Measurements from ENCODE around the gene SYNE2.

DNA sequence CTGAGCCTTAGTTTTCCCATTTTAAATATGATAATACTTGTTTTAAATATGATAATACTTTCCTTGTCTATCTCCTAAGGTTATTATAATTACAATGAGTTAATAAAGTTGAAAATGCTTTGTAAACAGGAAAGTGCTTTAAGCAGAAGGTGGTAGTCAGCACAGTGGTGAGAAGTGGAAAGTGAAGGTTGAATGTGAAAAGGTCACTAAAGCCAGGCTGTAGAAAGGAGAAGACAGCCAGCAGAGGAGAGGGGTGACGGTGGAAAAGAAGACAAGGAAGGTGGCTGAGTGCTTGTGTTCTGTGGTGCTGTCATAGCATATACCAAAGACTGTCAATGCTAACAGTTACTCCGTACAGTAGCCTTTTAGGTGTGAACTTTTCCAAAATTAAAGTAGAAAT lies 323.5 kb downstream of the SYNE2 start:
- TF ChIP-seq, protein P1, sequence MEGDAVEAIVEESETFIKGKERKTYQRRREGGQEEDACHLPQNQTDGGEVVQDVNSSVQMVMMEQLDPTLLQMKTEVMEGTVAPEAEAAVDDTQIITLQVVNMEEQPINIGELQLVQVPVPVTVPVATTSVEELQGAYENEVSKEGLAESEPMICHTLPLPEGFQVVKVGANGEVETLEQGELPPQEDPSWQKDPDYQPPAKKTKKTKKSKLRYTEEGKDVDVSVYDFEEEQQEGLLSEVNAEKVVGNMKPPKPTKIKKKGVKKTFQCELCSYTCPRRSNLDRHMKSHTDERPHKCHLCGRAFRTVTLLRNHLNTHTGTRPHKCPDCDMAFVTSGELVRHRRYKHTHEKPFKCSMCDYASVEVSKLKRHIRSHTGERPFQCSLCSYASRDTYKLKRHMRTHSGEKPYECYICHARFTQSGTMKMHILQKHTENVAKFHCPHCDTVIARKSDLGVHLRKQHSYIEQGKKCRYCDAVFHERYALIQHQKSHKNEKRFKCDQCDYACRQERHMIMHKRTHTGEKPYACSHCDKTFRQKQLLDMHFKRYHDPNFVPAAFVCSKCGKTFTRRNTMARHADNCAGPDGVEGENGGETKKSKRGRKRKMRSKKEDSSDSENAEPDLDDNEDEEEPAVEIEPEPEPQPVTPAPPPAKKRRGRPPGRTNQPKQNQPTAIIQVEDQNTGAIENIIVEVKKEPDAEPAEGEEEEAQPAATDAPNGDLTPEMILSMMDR (IDR thresholded peaks at IDR 0.05), result no peak
- no peak for TF ChIP-seq POLR2A (IDR thresholded peaks at IDR 0.05)
- TF ChIP-seq EP300 (IDR thresholded peaks at IDR 0.05), result no peak
